Fibroblast of villous mesenchyme (primary cell): ENCODE results near the gene FOXG1. TPM values are rescaled to one million over a fixed set of nuclear protein-coding genes. Genes with fewer than 3 reads are reported as not detected.

ENCODE experiments used
- DNase-seq: peaks from one replicate; pipeline ENCODE4 v3.0.0-alpha.2; 2010; ENCODE audit warnings: low read depth
- H3K4me3 ChIP-seq: 2 replicates; pipeline ENCODE4 v1.5.1; 2011; ENCODE audit warnings: low read depth, mild to moderate bottlenecking, low read length
- total RNA-seq: library from RNA; depleted of rRNA; stranded (reverse); fragments of >200 nt; gene quantifications from 2 replicates; pipeline ENCODE4 v1.2.3, GENCODE V29; 2012
- TF ChIP-seq, protein P1 (sequence below): IDR thresholded peaks from 2 replicates; pipeline ENCODE4 v1.5.1; 2012; ENCODE audit warnings: low read depth, mild to moderate bottlenecking, low read length; ENCODE audit not compliant: insufficient read depth

Gene FOXG1
- total RNA-seq, 1 donor = not detected

GRCh38 chr14:28767030-28767852 is 654 bp downstream of the FOXG1 start:
- TF ChIP-seq, protein P1, sequence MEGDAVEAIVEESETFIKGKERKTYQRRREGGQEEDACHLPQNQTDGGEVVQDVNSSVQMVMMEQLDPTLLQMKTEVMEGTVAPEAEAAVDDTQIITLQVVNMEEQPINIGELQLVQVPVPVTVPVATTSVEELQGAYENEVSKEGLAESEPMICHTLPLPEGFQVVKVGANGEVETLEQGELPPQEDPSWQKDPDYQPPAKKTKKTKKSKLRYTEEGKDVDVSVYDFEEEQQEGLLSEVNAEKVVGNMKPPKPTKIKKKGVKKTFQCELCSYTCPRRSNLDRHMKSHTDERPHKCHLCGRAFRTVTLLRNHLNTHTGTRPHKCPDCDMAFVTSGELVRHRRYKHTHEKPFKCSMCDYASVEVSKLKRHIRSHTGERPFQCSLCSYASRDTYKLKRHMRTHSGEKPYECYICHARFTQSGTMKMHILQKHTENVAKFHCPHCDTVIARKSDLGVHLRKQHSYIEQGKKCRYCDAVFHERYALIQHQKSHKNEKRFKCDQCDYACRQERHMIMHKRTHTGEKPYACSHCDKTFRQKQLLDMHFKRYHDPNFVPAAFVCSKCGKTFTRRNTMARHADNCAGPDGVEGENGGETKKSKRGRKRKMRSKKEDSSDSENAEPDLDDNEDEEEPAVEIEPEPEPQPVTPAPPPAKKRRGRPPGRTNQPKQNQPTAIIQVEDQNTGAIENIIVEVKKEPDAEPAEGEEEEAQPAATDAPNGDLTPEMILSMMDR = no peak
- no peak for DNase-seq
- H3K4me3 ChIP-seq = no peak overlapping the region

DNA sequence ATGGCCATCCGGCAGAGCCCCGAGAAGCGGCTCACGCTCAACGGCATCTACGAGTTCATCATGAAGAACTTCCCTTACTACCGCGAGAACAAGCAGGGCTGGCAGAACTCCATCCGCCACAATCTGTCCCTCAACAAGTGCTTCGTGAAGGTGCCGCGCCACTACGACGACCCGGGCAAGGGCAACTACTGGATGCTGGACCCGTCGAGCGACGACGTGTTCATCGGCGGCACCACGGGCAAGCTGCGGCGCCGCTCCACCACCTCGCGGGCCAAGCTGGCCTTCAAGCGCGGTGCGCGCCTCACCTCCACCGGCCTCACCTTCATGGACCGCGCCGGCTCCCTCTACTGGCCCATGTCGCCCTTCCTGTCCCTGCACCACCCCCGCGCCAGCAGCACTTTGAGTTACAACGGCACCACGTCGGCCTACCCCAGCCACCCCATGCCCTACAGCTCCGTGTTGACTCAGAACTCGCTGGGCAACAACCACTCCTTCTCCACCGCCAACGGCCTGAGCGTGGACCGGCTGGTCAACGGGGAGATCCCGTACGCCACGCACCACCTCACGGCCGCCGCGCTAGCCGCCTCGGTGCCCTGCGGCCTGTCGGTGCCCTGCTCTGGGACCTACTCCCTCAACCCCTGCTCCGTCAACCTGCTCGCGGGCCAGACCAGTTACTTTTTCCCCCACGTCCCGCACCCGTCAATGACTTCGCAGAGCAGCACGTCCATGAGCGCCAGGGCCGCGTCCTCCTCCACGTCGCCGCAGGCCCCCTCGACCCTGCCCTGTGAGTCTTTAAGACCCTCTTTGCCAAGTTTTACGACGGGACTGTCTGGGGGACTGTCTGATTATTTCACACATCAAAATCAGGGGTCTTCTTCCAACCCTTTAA is 1.5 kb downstream of the FOXG1 start:
- TF ChIP-seq, protein P1 = no peak
- DNase-seq = no peak
- no peak overlapping the region for H3K4me3 ChIP-seq

DNA sequence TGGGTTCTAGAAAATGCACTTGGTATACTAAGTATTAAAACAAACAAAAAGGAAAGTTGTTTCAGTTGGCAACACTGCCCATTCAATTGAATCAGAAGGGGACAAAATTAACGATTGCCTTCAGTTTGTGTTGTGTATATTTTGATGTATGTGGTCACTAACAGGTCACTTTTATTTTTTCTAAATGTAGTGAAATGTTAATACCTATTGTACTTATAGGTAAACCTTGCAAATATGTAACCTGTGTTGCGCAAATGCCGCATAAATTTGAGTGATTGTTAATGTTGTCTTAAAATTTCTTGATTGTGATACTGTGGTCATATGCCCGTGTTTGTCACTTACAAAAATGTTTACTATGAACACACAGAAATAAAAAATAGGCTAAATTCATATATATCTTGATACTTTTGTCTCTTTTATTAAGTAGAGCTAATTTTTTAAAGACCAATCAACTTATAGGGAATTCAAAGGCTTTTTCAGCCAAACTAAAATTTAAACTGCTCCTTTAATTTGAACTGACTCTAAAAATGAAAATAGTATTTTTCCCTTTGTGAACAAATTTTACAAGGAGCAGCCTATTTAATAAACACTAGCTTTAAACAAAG is 2.8 kb downstream of the FOXG1 start:
- no peak for DNase-seq
- H3K4me3 ChIP-seq = no peak overlapping the region
- TF ChIP-seq, protein P1 = no peak

- no peak overlapping the region for H3K4me3 ChIP-seq
- TF ChIP-seq, protein P1 = no peak
- DNase-seq = no peak
Measured at GRCh38 chr14:28770061-28770460, 3.5 kb downstream of the FOXG1 start.

GRCh38 chr14:28770630-28771029 is 4.0 kb downstream of the FOXG1 start:
- no peak overlapping the region for H3K4me3 ChIP-seq
- DNase-seq = no peak
- TF ChIP-seq, protein P1 = no peak

DNA sequence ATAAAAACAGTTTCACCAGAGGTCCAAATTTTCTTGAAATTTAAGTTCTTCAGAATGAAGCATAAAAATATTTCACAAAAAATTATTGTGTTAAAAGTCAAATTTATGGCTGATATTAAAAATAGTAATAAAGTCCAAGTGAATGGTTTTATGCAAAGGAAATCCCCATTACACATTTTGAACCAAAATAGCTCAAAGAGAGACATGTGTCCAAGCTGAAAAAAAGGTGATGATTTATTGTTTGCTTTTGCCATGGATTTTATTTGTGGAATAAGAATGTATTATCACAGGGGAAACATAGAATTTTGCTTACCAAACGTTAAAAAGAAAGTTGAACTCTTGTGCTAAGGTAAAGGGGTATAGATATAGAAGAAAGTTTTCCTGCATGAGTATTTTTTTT is 4.6 kb downstream of the FOXG1 start:
- TF ChIP-seq, protein P1 = no peak
- no peak overlapping the region for H3K4me3 ChIP-seq
- no peak for DNase-seq
